HEK293 (cell line): ENCODE results near the gene SLC12A1.

Experiments used
- CTCF ChIA-PET: fragments of 350-600 bp; formaldehyde crosslinking; extraction: SDS; loops from one replicate; lab custom pipeline; 2021; ENCODE audit warnings: antibody characterized with exemption; lab: Yijun Ruan, JAX
- POLR2A ChIA-PET: fragments of 300-600 bp; formaldehyde crosslinking; extraction: SDS; loops from one replicate; lab custom pipeline; 2020; ENCODE audit warnings: antibody characterized with exemption, inconsistent platforms; lab: Yijun Ruan, JAX
- H3K27ac ChIP-seq: fragments of 200-500 bp; sonication (Bioruptor generic); 2 replicates; pipeline ENCODE4 v1.5.1; 2014; ENCODE audit warnings: low read depth, low read length, control low read depth, inconsistent platforms; ENCODE audit errors: extremely low read depth
- H3K36me3 ChIP-seq, 2 experiments: fragments of 200-500 bp in 1 of 2; sonication (Bioruptor generic) in 1 of 2; 1 replicate in 1 of 2; 2 replicates in 1 of 2; pipeline ENCODE4 v1.5.1; 2014 to 2017; ENCODE audit warnings: inconsistent platforms in 2 of 2, low read length in 2 of 2; ENCODE audit not compliant: control insufficient read depth in 2 of 2, insufficient read depth in 1 of 2
- H3K4me1 ChIP-seq: fragments of 200-500 bp; sonication (Bioruptor generic); 2 replicates; pipeline ENCODE4 v1.5.1; 2014; ENCODE audit warnings: mild to moderate bottlenecking, low read length, inconsistent platforms; ENCODE audit not compliant: control insufficient read depth, insufficient read depth
- H3K4me3 ChIP-seq: 2 replicates; pipeline ENCODE4 v1.5.1; 2011; ENCODE audit warnings: low read depth, mild to moderate bottlenecking, control low read depth, low read length, moderate library complexity
- H3K9me3 ChIP-seq: fragments of 200-500 bp; sonication (Bioruptor generic); 2 replicates; pipeline ENCODE4 v1.5.1; 2014; ENCODE audit warnings: low read depth, low read length, inconsistent platforms; ENCODE audit not compliant: control insufficient read depth, insufficient read depth
- GFI1B ChIP-seq: fragments of 450-650 bp; formaldehyde crosslinking; IDR thresholded peaks from 2 replicates; pipeline ENCODE4 v1.5.1; 2016; ENCODE audit warnings: missing biosample characterization, missing genetic modification characterization
- KLF16 ChIP-seq: fragments of 450-650 bp; formaldehyde crosslinking; IDR thresholded peaks from 2 replicates; pipeline ENCODE4 v1.5.1; 2017; ENCODE audit warnings: missing biosample characterization, missing genetic modification characterization
- KLF7 ChIP-seq: fragments of 450-650 bp; formaldehyde crosslinking; IDR thresholded peaks from 2 replicates; pipeline ENCODE4 v1.5.1; 2016; ENCODE audit warnings: missing biosample characterization, missing genetic modification characterization, borderline replicate concordance
- MEIS1 ChIP-seq: sonication (generic); formaldehyde crosslinking; IDR thresholded peaks from 2 replicates; pipeline ENCODE4 v1.8.1; 2022; ENCODE audit warnings: missing genetic modification reagents, mild to moderate bottlenecking, borderline replicate concordance
- ZNF112 ChIP-seq: fragments of 450-650 bp; formaldehyde crosslinking; IDR thresholded peaks from 2 replicates; pipeline ENCODE4 v1.5.0; 2017; ENCODE audit warnings: missing biosample characterization, missing genetic modification characterization
- ZNF19 ChIP-seq: fragments of 450-650 bp; formaldehyde crosslinking; IDR thresholded peaks from 2 replicates; pipeline ENCODE4; 2016; ENCODE audit warnings: missing biosample characterization, missing genetic modification characterization, low read depth
- ZNF214 ChIP-seq: fragments of 450-650 bp; formaldehyde crosslinking; IDR thresholded peaks from 2 replicates; pipeline ENCODE4 v1.5.1; 2017; ENCODE audit warnings: missing biosample characterization, mild to moderate bottlenecking, missing genetic modification characterization, borderline replicate concordance
- ZNF266 ChIP-seq: fragments of 450-650 bp; formaldehyde crosslinking; IDR thresholded peaks from 2 replicates; pipeline ENCODE4 v1.5.1; 2016; ENCODE audit warnings: missing biosample characterization, missing genetic modification characterization, low read depth
- ZNF324 ChIP-seq: fragments of 450-650 bp; formaldehyde crosslinking; IDR thresholded peaks from 2 replicates; pipeline ENCODE4 v1.5.1; 2016; ENCODE audit warnings: missing biosample characterization, missing genetic modification characterization
- ZNF335 ChIP-seq: fragments of 450-650 bp; formaldehyde crosslinking; conservative IDR thresholded peaks from 2 replicates; pipeline ENCODE4 v1.5.1; 2016; ENCODE audit warnings: missing biosample characterization, missing genetic modification characterization
- ZNF350 ChIP-seq: fragments of 450-650 bp; formaldehyde crosslinking; IDR thresholded peaks from 2 replicates; pipeline ENCODE4 v1.5.0; 2017; ENCODE audit warnings: missing biosample characterization, mild to moderate bottlenecking, missing genetic modification characterization
- ZNF394 ChIP-seq: fragments of 450-650 bp; formaldehyde crosslinking; IDR thresholded peaks from 2 replicates; pipeline ENCODE4 v1.5.1; 2016; ENCODE audit warnings: missing biosample characterization, missing genetic modification characterization, mild to moderate bottlenecking, moderate library complexity, borderline replicate concordance
- ZNF521 ChIP-seq: fragments of 450-650 bp; formaldehyde crosslinking; IDR thresholded peaks from 2 replicates; pipeline ENCODE4 v1.5.1; 2017; ENCODE audit warnings: missing biosample characterization, mild to moderate bottlenecking, missing genetic modification characterization
- ZNF561 ChIP-seq: fragments of 450-650 bp; IDR thresholded peaks from 2 replicates; pipeline ENCODE4 v1.5.1; 2018; ENCODE audit warnings: missing biosample characterization, missing genetic modification characterization, borderline replicate concordance
- ZNF837 ChIP-seq: fragments of 450-650 bp; formaldehyde crosslinking; IDR thresholded peaks from 2 replicates; pipeline ENCODE4 v1.5.1; 2016; ENCODE audit warnings: missing biosample characterization, missing genetic modification characterization
- TF ChIP-seq, protein P1 (sequence below): fragments of 450-650 bp; formaldehyde crosslinking; IDR thresholded peaks from 2 replicates; pipeline ENCODE4 v1.5.1; 2016; ENCODE audit warnings: missing biosample characterization, missing genetic modification characterization
- TF ChIP-seq, protein P2 (sequence below): fragments of 450-650 bp; formaldehyde crosslinking; IDR thresholded peaks from 2 replicates; pipeline ENCODE4 v1.5.1; 2017; ENCODE audit warnings: missing biosample characterization, missing genetic modification characterization
- TF ChIP-seq, protein P3 (sequence below): fragments of 450-650 bp; formaldehyde crosslinking; IDR thresholded peaks from 2 replicates; pipeline ENCODE4 v1.5.1; 2017; ENCODE audit warnings: missing biosample characterization, missing genetic modification characterization
- TF ChIP-seq, protein P4 (sequence below): fragments of 450-650 bp; formaldehyde crosslinking; IDR thresholded peaks from 2 replicates; pipeline ENCODE4 v1.5.1; 2016; ENCODE audit warnings: missing biosample characterization, missing genetic modification characterization
- TF ChIP-seq, protein P5 (sequence below): fragments of 450-650 bp; formaldehyde crosslinking; IDR thresholded peaks from 2 replicates; pipeline ENCODE4 v1.5.1; 2016; ENCODE audit warnings: missing biosample characterization, missing genetic modification characterization

Gene SLC12A1

DNA sequence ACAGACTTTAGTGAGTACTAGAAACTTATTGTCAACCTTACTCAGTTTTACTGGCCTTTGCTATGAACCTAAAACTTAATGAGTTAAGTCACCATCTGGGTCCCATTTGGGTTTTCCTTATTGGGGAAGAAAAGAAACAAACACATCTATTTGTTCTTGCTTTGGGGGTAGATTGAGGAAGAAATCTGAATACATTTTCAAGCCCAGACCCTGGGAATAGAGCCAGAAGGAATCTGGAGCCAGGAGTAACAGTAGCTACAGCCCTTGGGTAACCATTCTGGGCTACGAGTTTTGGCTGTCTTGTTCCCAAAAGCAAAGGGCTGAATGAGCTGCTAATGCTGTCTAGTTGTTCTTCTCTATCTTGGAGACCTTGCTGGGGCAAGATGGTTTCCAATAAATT, 16.5 kb downstream of the SLC12A1 start (continued):
- TF ChIP-seq, protein P1, sequence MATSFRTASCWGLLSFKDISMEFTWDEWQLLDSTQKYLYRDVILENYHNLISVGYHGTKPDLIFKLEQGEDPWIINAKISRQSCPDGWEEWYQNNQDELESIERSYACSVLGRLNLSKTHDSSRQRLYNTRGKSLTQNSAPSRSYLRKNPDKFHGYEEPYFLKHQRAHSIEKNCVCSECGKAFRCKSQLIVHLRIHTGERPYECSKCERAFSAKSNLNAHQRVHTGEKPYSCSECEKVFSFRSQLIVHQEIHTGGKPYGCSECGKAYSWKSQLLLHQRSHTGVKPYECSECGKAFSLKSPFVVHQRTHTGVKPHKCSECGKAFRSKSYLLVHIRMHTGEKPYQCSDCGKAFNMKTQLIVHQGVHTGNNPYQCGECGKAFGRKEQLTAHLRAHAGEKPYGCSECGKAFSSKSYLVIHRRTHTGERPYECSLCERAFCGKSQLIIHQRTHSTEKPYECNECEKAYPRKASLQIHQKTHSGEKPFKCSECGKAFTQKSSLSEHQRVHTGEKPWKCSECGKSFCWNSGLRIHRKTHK (tag by site-specific recombination): no peak
- no peak for TF ChIP-seq ZNF837 (tag by site-specific recombination)
- TF ChIP-seq ZNF561 (tag by site-specific recombination): no peak

DNA sequence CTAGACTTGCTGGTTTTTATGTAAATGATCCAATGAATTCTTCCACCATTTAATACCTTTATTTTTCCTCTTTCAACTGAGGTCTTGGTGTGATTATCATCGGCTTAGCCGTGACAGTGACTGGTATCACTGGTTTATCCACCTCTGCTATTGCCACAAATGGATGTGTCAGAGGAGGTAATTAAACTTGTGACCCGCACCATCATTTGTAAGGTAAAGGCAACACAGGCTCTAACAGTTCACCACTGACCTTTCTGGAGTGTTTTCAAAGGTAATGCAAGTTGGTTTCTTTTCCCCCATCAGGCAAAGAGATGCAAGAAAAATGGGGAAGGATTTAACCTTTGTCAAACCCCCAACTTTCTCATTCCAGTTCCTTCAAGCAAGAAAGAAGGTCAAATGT, 19.7 kb downstream of the SLC12A1 start:
- no peak overlapping the region for H3K27ac ChIP-seq
- POLR2A ChIA-PET: no interaction called here

DNA sequence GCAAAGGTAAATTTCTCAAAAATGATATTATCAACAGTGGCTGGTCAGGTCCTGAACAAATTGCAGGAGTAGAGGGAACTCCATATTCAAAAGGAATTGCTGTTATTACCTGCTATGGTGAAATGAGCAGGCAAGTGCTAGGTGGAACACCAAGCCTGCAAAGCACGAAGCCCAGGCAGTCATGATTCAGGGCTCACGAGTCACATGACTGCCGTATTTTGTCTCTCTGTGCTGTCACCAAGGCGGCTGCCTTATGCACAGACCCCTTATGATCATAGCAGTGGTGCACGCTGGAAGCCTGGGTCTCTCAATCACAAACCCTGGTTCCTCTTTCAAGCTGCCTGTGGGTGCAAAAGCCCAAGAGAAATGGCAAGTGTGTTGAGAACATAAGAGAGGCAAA, 24.4 kb downstream of the SLC12A1 start:
- CTCF ChIA-PET: no interaction called here
- no peak overlapping the region for H3K27ac ChIP-seq
- H3K36me3 ChIP-seq: no peaks in the 10 kb centered on the region
- H3K4me1 ChIP-seq: no peaks in the 10 kb centered on the region
- POLR2A ChIA-PET: no interaction called here
- H3K4me3 ChIP-seq: no peak overlapping the region
- H3K9me3 ChIP-seq: no peaks in the 10 kb centered on the region
- TF ChIP-seq KLF7 (tag by site-specific recombination): no peak
- TF ChIP-seq, protein P2, sequence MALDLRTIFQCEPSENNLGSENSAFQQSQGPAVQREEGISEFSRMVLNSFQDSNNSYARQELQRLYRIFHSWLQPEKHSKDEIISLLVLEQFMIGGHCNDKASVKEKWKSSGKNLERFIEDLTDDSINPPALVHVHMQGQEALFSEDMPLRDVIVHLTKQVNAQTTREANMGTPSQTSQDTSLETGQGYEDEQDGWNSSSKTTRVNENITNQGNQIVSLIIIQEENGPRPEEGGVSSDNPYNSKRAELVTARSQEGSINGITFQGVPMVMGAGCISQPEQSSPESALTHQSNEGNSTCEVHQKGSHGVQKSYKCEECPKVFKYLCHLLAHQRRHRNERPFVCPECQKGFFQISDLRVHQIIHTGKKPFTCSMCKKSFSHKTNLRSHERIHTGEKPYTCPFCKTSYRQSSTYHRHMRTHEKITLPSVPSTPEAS (tag by site-specific recombination): no peak
- TF ChIP-seq ZNF324: no peak
- no peak for TF ChIP-seq ZNF335
- TF ChIP-seq, protein P3, sequence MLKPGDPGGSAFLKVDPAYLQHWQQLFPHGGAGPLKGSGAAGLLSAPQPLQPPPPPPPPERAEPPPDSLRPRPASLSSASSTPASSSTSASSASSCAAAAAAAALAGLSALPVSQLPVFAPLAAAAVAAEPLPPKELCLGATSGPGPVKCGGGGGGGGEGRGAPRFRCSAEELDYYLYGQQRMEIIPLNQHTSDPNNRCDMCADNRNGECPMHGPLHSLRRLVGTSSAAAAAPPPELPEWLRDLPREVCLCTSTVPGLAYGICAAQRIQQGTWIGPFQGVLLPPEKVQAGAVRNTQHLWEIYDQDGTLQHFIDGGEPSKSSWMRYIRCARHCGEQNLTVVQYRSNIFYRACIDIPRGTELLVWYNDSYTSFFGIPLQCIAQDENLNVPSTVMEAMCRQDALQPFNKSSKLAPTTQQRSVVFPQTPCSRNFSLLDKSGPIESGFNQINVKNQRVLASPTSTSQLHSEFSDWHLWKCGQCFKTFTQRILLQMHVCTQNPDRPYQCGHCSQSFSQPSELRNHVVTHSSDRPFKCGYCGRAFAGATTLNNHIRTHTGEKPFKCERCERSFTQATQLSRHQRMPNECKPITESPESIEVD: no peak
- TF ChIP-seq ZNF266 (tag by site-specific recombination): no peak
- no peak for TF ChIP-seq ZNF521

More for the DNA sequence above, 19.7 kb downstream of the SLC12A1 start:
- CTCF ChIA-PET: no interaction called here
- TF ChIP-seq KLF16 (tag by site-specific recombination) (no peak), MEIS1 (CRISPR knock-in tag) (no peak), ZNF112 (no peak), ZNF350 (tag by site-specific recombination) (no peak), ZNF394 (tag by site-specific recombination) (no peak), ZNF214 (tag by site-specific recombination) (no peak), ZNF324 (no peak), ZNF19 (tag by site-specific recombination) (no peak), GFI1B (tag by site-specific recombination) (no peak)
- TF ChIP-seq, protein P4, sequence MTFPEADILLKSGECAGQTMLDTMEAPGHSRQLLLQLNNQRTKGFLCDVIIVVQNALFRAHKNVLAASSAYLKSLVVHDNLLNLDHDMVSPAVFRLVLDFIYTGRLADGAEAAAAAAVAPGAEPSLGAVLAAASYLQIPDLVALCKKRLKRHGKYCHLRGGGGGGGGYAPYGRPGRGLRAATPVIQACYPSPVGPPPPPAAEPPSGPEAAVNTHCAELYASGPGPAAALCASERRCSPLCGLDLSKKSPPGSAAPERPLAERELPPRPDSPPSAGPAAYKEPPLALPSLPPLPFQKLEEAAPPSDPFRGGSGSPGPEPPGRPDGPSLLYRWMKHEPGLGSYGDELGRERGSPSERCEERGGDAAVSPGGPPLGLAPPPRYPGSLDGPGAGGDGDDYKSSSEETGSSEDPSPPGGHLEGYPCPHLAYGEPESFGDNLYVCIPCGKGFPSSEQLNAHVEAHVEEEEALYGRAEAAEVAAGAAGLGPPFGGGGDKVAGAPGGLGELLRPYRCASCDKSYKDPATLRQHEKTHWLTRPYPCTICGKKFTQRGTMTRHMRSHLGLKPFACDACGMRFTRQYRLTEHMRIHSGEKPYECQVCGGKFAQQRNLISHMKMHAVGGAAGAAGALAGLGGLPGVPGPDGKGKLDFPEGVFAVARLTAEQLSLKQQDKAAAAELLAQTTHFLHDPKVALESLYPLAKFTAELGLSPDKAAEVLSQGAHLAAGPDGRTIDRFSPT: no peak
- TF ChIP-seq, protein P5, sequence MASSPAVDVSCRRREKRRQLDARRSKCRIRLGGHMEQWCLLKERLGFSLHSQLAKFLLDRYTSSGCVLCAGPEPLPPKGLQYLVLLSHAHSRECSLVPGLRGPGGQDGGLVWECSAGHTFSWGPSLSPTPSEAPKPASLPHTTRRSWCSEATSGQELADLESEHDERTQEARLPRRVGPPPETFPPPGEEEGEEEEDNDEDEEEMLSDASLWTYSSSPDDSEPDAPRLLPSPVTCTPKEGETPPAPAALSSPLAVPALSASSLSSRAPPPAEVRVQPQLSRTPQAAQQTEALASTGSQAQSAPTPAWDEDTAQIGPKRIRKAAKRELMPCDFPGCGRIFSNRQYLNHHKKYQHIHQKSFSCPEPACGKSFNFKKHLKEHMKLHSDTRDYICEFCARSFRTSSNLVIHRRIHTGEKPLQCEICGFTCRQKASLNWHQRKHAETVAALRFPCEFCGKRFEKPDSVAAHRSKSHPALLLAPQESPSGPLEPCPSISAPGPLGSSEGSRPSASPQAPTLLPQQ (tag by site-specific recombination): no peak
- TF ChIP-seq, all 188 proteins: peak for 0
- no peak overlapping the region for H3K4me3 ChIP-seq
- H3K4me1 ChIP-seq: no peaks in the 10 kb centered on the region
- H3K9me3 ChIP-seq: no peaks in the 10 kb centered on the region
- no peaks in the 10 kb centered on the region for H3K36me3 ChIP-seq
